NCI-H2107 treated with DMSO at 0.1 percent for 48 hours (cell line): ENCODE measurements around the gene CCZ1B.
"Not testable (repeated sequence)": the region's sequence is repeated elsewhere in the genome, so short reads cannot be mapped to it uniquely, and the experiment has no call there.

ENCODE experiments used
- DNase-seq: peaks from one replicate; lab custom pipeline; 2025; ENCODE audit not compliant: unreplicated experiment; lab: John Stamatoyannopoulos, UW

CCZ1B gene

GRCh38 chr7:6831018-6831725 is 5.1 kb upstream of the CCZ1B start:
- no peak for DNase-seq

- DNase-seq = not testable (repeated sequence)
These were observed 4.0 kb upstream of the CCZ1B start for GRCh38 chr7:6830026-6830425.

- DNase-seq = not testable (repeated sequence)
These were observed 3.5 kb upstream of the CCZ1B start for GRCh38 chr7:6829616-6830015.

- DNase-seq = peak; percentile 19
These were observed 1.1 kb upstream of the CCZ1B start for GRCh38 chr7:6827180-6827579.

- not testable (repeated sequence) for DNase-seq
These were observed 594 bp downstream of the CCZ1B start for GRCh38 chr7:6825236-6826125.

- not testable (repeated sequence) for DNase-seq
These were observed 4.5 kb downstream of the CCZ1B start for GRCh38 chr7:6821622-6822021.

GRCh38 chr7:6815470-6815869 is 10.6 kb downstream of the CCZ1B start:
- not testable (repeated sequence) for DNase-seq

GRCh38 chr7:6813011-6813410 is 13.1 kb downstream of the CCZ1B start:
- not testable (repeated sequence) for DNase-seq

GRCh38 chr7:6807959-6808358 is 18.1 kb downstream of the CCZ1B start:
- DNase-seq = not testable (repeated sequence)

- DNase-seq = not testable (repeated sequence)
These were observed 18.6 kb downstream of the CCZ1B start for GRCh38 chr7:6807393-6807918.

GRCh38 chr7:6800331-6800730 is 25.7 kb downstream of the CCZ1B start:
- not testable (repeated sequence) for DNase-seq

GRCh38 chr7:6799887-6800286 is 26.2 kb downstream of the CCZ1B start:
- not testable (repeated sequence) for DNase-seq

GRCh38 chr7:6798047-6798446 is 28.0 kb downstream of the CCZ1B start:
- not testable (repeated sequence) for DNase-seq

- DNase-seq = not testable (repeated sequence)
These were observed 28.9 kb downstream of the CCZ1B start for GRCh38 chr7:6797218-6797617.

- DNase-seq = not testable (repeated sequence)
These were observed 31.8 kb downstream of the CCZ1B start for GRCh38 chr7:6794276-6794675.

- not testable (repeated sequence) for DNase-seq
These were observed 33.8 kb downstream of the CCZ1B start for GRCh38 chr7:6792113-6792872.

GRCh38 chr7:6789353-6789752 is 36.7 kb downstream of the CCZ1B start:
- DNase-seq = not testable (repeated sequence)

GRCh38 chr7:6781581-6781980 is 44.5 kb downstream of the CCZ1B start:
- DNase-seq = not testable (repeated sequence)

- not testable (repeated sequence) for DNase-seq
These were observed 64.9 kb downstream of the CCZ1B start for GRCh38 chr7:6761186-6761585.

GRCh38 chr7:6753964-6754363 is 72.1 kb downstream of the CCZ1B start, which contains the start of gene RSPH10B2:
TSS of gene RSPH10B2 (plus strand) at chr7:6754103. CDS start at chr7:6757678, 3,575 bp downstream.
- not testable (repeated sequence) for DNase-seq

- not testable (repeated sequence) for DNase-seq
These were observed 75.9 kb downstream of the CCZ1B start for GRCh38 chr7:6750173-6750572.
